Breast epithelium (tissue), 4 donors: ENCODE results near the gene PSD4. TPM values are rescaled to one million over a fixed set of nuclear protein-coding genes. Genes with fewer than 3 reads are reported as not detected.
A peak's percentile ranks its signal among the peaks of the same experiment; 100 is the strongest.

Experiments used
- DNase-seq, 2 donors: peaks; one replicate each; pipeline ENCODE4 v3.0.0-alpha.2; 2019; ENCODE audit warnings: low spot score in 2 of 2
- H3K27ac ChIP-seq, 2 donors: fragments of 200-600 bp; sonication (generic) in 1 of 2; one replicate each; pipeline ENCODE4 v1.5.1; 2016 to 2019; ENCODE audit warnings: mild to moderate bottlenecking in 1 of 2
- H3K27me3 ChIP-seq, 2 donors: fragments of 200-600 bp; sonication (generic) in 1 of 2; one replicate each; pipeline versions ENCODE4 v1.5.1 to v1.6.0; 2017 to 2019; ENCODE audit warnings: control low read depth in 1 of 2, mild to moderate bottlenecking in 1 of 2
- H3K36me3 ChIP-seq: fragments of 200-600 bp; one replicate; pipeline ENCODE4 v1.5.1; 2019
- H3K4me1 ChIP-seq, 2 donors: fragments of 200-600 bp; sonication (generic); one replicate each; pipeline ENCODE4 v1.5.1; 2016 to 2019; ENCODE audit warnings: control low read depth in 1 of 2
- H3K4me3 ChIP-seq, 3 donors: fragments of 200-600 bp; sonication (generic); 1 replicate in 2 of 3; 2 replicates in 1 of 3; pipeline ENCODE4 v1.5.1; 2016 to 2019; ENCODE audit warnings: mild to moderate bottlenecking in 3 of 3, moderate library complexity in 2 of 3
- H3K9me3 ChIP-seq, 2 donors: fragments of 200-600 bp; sonication (generic) in 1 of 2; one replicate each; pipeline ENCODE4 v1.5.1; 2016 to 2019; ENCODE audit warnings: control low read depth in 1 of 2
- CTCF ChIP-seq, 3 donors: fragments of 450-650 bp; IDR thresholded peaks; one replicate each; pipeline ENCODE4 v1.5.1; 2016 to 2017; ENCODE audit warnings: antibody characterized with exemption in 3 of 3, mild to moderate bottlenecking in 3 of 3, moderate library complexity in 3 of 3
- POLR2A ChIP-seq: fragments of 450-650 bp; IDR thresholded peaks from one replicate; pipeline ENCODE4 v1.6.1; 2016; ENCODE audit warnings: antibody characterized with exemption, mild to moderate bottlenecking, moderate library complexity
- POLR2AphosphoS5 ChIP-seq, 3 donors: sonication (generic); formaldehyde crosslinking; IDR thresholded peaks; one replicate each; pipeline ENCODE4 v1.6.1; 2017; ENCODE audit warnings: antibody characterized with exemption in 3 of 3
- intact Hi-C: fragments of 100-400 bp; cut with DNase I; formaldehyde crosslinking; loops from one replicate; pipeline ENCODE4 v1.15.1; 2023; ENCODE audit warnings: low total_unique reads
- total RNA-seq, 3 donors: library from RNA; depleted of rRNA; stranded (reverse); fragments of >200 nt; gene quantifications; one replicate each; pipeline ENCODE4 v1.1.0, GENCODE V29; 2016

PSD4 gene
- total RNA-seq, 3 donors from 2014 or later: 4.3 to 61.2 (median 40.3) TPM

DNA sequence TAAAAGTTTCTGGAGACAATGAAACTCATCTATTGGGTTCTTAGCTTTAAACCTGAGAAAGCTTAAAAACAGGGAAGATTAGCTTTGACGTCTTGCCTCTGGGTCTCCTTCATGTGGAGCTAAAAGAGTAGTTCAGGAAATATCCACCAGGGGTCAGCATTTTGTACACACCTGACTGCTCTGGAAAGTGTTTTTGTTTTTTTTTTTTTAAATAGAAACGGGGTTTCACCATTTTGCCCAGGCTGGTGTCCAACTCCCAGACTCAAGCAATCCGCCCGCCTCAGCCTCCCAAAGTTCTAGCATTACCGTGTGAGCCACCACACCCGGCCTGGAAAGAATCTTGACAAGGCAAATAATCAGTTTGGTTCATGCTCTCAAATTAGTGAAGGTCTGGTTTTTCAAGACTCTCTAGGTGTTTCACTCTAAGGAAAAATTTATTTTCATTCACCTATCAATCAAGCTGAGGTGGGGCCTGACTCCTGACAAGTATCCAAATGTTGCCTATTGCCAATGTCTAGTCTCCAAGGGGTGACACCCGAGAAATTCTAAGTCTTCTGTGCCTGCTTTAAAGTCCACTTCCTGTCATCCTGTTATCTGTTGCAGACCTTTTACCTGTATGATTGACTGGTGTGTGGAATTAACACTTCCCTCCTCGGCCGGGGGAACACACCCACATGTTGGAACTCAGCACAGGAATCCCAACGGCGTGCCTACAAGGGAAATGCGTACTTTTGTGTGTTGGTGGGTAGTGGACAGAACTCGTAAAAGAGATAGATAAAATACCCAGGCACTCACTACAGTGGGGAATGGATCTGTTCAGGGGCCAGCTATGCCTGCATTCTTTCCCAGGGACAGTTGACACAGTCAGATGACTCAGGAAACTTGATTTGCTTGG, 35.1 kb upstream of the PSD4 start:
- H3K4me1 ChIP-seq: no peaks in the 10 kb centered on the region
- no peaks in the 10 kb centered on the region for H3K27me3 ChIP-seq
- TF ChIP-seq CTCF (IDR thresholded peaks at IDR 0.05) (peak; percentile 71 to 82 (median 75)), POLR2A (no peak)
- intact Hi-C loops: no loop called here
- H3K4me3 ChIP-seq: no peak overlapping the region
- no peak for DNase-seq
- H3K27ac ChIP-seq: no peak overlapping the region
- no peaks in the 10 kb centered on the region for H3K36me3 ChIP-seq
- H3K9me3 ChIP-seq: no peaks in the 10 kb centered on the region

GRCh38 chr2:113141451-113141850, 32.3 kb upstream of the PSD4 start:
- H3K9me3 ChIP-seq: no peaks in the 10 kb centered on the region
- no peak overlapping the region for H3K27ac ChIP-seq
- intact Hi-C loops: no loop called here
- no peaks in the 10 kb centered on the region for H3K27me3 ChIP-seq
- H3K36me3 ChIP-seq: no peaks in the 10 kb centered on the region
- no peak for DNase-seq
- H3K4me1 ChIP-seq: no peaks in the 10 kb centered on the region
- H3K4me3 ChIP-seq: no peak overlapping the region
- TF ChIP-seq POLR2AphosphoS5 (IDR thresholded peaks at IDR 0.05) (no peak), POLR2A (no peak), CTCF (IDR thresholded peaks at IDR 0.05) (no peak)

GRCh38 chr2:113142290-113142689, 31.5 kb upstream of the PSD4 start:
- no peaks in the 10 kb centered on the region for H3K27me3 ChIP-seq
- no peaks in the 10 kb centered on the region for H3K9me3 ChIP-seq
- TF ChIP-seq POLR2AphosphoS5 (IDR thresholded peaks at IDR 0.05) (no peak), CTCF (IDR thresholded peaks at IDR 0.05) (no peak), POLR2A (no peak)
- H3K4me3 ChIP-seq: no peak overlapping the region
- H3K27ac ChIP-seq: no peak overlapping the region
- intact Hi-C loops: no loop called here
- H3K4me1 ChIP-seq: no peaks in the 10 kb centered on the region
- no peak for DNase-seq
- H3K36me3 ChIP-seq: no peaks in the 10 kb centered on the region

GRCh38 chr2:113144259-113144658, 29.5 kb upstream of the PSD4 start:
- TF ChIP-seq CTCF (IDR thresholded peaks at IDR 0.05) (no peak), POLR2A (no peak), POLR2AphosphoS5 (IDR thresholded peaks at IDR 0.05) (no peak)
- Histone ChIP-seq H3K4me1 (no peaks in the 10 kb centered on the region), H3K27me3 (no peaks in the 10 kb centered on the region), H3K9me3 (no peaks in the 10 kb centered on the region), H3K27ac (no peak overlapping the region), H3K4me3 (no peak overlapping the region), H3K36me3 (no peaks in the 10 kb centered on the region)
- no peak for DNase-seq
- intact Hi-C loops: no loop called here
